CD4-positive, alpha-beta memory T cell (primary cell): ENCODE data around the gene HSPA4. TPM values are rescaled to one million over a fixed set of nuclear protein-coding genes. Genes with fewer than 3 reads are reported as not detected.
A peak's percentile ranks its signal among the peaks of the same experiment; 100 is the strongest.
"Not testable (repeated sequence)": the region's sequence is repeated elsewhere in the genome, so short reads cannot be mapped to it uniquely, and the experiment has no call there.

Source experiments
- CTCF ChIA-PET: fragments of 350-600 bp; sonication (Branson Sonifier 250); formaldehyde crosslinking; loops from one replicate; lab custom pipeline; 2021; ENCODE audit warnings: inconsistent platforms; ENCODE audit not compliant: partially characterized antibody; lab: Charles Lee
- POLR2A ChIA-PET: fragments of 350-600 bp; sonication (Branson Sonifier 250); formaldehyde crosslinking; loops from one replicate; lab custom pipeline; 2021; ENCODE audit not compliant: partially characterized antibody; lab: Charles Lee
- DNase-seq, 5 donors: peaks; one replicate each; pipeline versions ENCODE4 v3.0.0 to v3.0.0-alpha.2; 2020 to 2022; ENCODE audit warnings: mixed read lengths in 1 of 5
- H3K27ac ChIP-seq: one replicate; pipeline ENCODE4 v1.7.0; 2013; ENCODE audit warnings: low read depth, low read length
- H3K27me3 ChIP-seq: 2 replicates; pipeline ENCODE4 v1.7.0; 2013; ENCODE audit warnings: mild to moderate bottlenecking, low read length, moderate library complexity; ENCODE audit not compliant: insufficient read depth
- H3K36me3 ChIP-seq: 2 replicates; pipeline ENCODE4 v1.7.0; 2013; ENCODE audit warnings: mild to moderate bottlenecking, low read length, moderate library complexity; ENCODE audit not compliant: insufficient read depth
- H3K4me1 ChIP-seq: 2 replicates; pipeline ENCODE4 v1.7.0; 2013; ENCODE audit warnings: mild to moderate bottlenecking, low read length, moderate library complexity; ENCODE audit not compliant: insufficient read depth
- H3K4me3 ChIP-seq, 2 donors: one replicate each; pipeline ENCODE4 v1.7.0; 2013; ENCODE audit warnings: low read length in 2 of 2, mild to moderate bottlenecking in 1 of 2
- H3K9me3 ChIP-seq, 2 donors: one replicate each; pipeline ENCODE4 v1.7.0; 2013; ENCODE audit warnings: low read length in 2 of 2, control low read depth in 1 of 2; ENCODE audit not compliant: control insufficient read depth in 1 of 2
- H3K27ac Mint-ChIP-seq, 7 donors: one replicate each; pipeline ENCODE4 v1.8.0; 2020 to 2021; ENCODE audit warnings: mixed read lengths in 7 of 7, mild to moderate bottlenecking in 6 of 7, inconsistent platforms in 3 of 7, moderate library complexity in 3 of 7
- H3K27me3 Mint-ChIP-seq, 2 donors: one replicate each; pipeline ENCODE4 v1.8.0; 2020 to 2021; ENCODE audit warnings: mixed read lengths in 2 of 2
- H3K36me3 Mint-ChIP-seq, 2 donors: one replicate each; pipeline ENCODE4 v1.8.0; 2020 to 2021; ENCODE audit warnings: mixed read lengths in 2 of 2, inconsistent platforms in 1 of 2, mild to moderate bottlenecking in 1 of 2
- H3K4me1 Mint-ChIP-seq, 4 donors: one replicate each; pipeline ENCODE4 v1.8.0; 2020 to 2021; ENCODE audit warnings: mixed read lengths in 4 of 4, mild to moderate bottlenecking in 1 of 4
- H3K4me3 Mint-ChIP-seq, 8 donors: one replicate each; pipeline ENCODE4 v1.8.0; 2020 to 2021; ENCODE audit warnings: mixed read lengths in 8 of 8, mild to moderate bottlenecking in 7 of 8, moderate library complexity in 6 of 8, inconsistent platforms in 3 of 8
- H3K9me3 Mint-ChIP-seq, 8 donors: one replicate each; pipeline ENCODE4 v1.8.0; 2020 to 2021; ENCODE audit warnings: mixed read lengths in 8 of 8, mild to moderate bottlenecking in 5 of 8, inconsistent platforms in 3 of 8, moderate library complexity in 1 of 8
- intact Hi-C: fragments of 100-400 bp; cut with micrococcal nuclease; formaldehyde crosslinking; loops from one replicate; pipeline ENCODE4 v1.15.1; 2023
- polyA plus RNA-seq, 2 donors: library from polyadenylated mRNA; unstranded; fragments of 300-500 nt; fragmentation: Illumina TruSeq; gene quantifications; one replicate each; pipeline ENCODE4 v1.2.3, GENCODE V29; 2021
- total RNA-seq, 2 experiments: library from RNA; stranded (reverse); gene quantifications; one replicate each; pipeline ENCODE4 v1.2.3, GENCODE V29; 2021

The HSPA4 gene
- total and polyA plus RNA-seq, 4 experiments from 2014 or later: 32.2 to 58.1 (median 50.5) TPM

DNA sequence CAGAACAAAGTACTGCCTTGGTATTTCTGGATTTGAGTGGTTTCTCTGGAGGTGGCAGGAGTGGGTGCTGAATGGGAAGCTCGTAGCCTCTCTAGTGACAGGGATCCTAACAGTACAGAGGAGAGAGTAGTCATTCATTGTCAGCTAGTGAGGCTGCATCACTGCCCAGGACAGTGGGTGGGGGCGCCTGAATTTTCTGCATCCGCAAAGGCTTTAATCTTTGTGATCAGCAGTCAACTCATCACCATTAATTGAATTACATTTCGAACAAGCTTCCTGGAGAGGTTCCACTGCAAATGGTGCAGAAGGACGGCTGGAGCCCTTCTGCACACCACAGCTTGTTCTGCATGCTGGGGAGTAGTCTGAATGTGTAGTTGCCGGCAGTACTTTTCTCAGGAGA lies 77.5 kb downstream of the HSPA4 start:
- no peaks in the 10 kb centered on the region for H3K36me3 Mint-ChIP-seq
- Histone ChIP-seq H3K4me1 (no peaks in the 10 kb centered on the region), H3K36me3 (no peaks in the 10 kb centered on the region), H3K4me3 (no peak overlapping the region), H3K9me3 (no peaks in the 10 kb centered on the region), H3K27ac (no peak overlapping the region), H3K27me3 (peaks cover 4% of the 10 kb centered on the region)
- H3K27ac Mint-ChIP-seq: no peak overlapping the region
- H3K4me3 Mint-ChIP-seq: no peak overlapping the region
- ChIA-PET CTCF (interaction anchor here (2.6 kb wide), 1 partner anchor 18 kb away, joined by 10 read pairs; no protein-coding TSS in a partner anchor), POLR2A (no interaction called here)
- intact Hi-C loops: no loop called here
- H3K4me1 Mint-ChIP-seq: no peaks in the 10 kb centered on the region
- DNase-seq: no peak
- peaks cover 0 to 3% of the 10 kb centered on the region in 2 donors for H3K27me3 Mint-ChIP-seq
- H3K9me3 Mint-ChIP-seq: no peaks in the 10 kb centered on the region

DNA sequence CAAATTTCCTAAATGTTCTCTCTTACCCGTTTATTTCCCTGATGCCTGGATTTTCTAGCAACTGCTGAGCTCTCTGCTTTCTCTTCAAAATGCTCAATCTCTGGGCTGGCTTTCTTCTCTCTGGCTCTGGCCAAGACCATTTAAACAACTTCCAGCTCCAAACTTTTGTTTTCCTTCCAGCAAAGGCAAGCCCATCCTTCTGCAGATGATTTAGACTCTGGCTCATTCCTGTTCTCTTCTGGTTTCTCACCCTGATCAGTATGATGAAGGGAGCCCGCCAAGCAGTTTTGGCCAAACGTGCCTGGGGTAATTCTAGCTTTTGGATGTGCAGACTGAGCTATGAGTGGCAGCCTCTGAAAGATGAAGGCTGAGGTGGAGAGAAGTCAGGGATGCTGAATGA lies 78.1 kb downstream of the HSPA4 start:
- DNase-seq: no peak
- H3K4me1 Mint-ChIP-seq: no peaks in the 10 kb centered on the region
- Histone ChIP-seq H3K9me3 (no peaks in the 10 kb centered on the region), H3K36me3 (no peaks in the 10 kb centered on the region), H3K4me3 (no peak overlapping the region), H3K27ac (no peak overlapping the region), H3K27me3 (no peaks in the 10 kb centered on the region), H3K4me1 (no peaks in the 10 kb centered on the region)
- no peak overlapping the region for H3K27ac Mint-ChIP-seq
- H3K4me3 Mint-ChIP-seq: no peak overlapping the region
- POLR2A ChIA-PET: no interaction called here
- intact Hi-C loops: no loop called here
- H3K27me3 Mint-ChIP-seq: peaks cover 0 to 3% of the 10 kb centered on the region in 2 donors
- CTCF ChIA-PET: interaction anchor here (2.6 kb wide), 1 partner anchor 19 kb away, joined by 10 read pairs; no protein-coding TSS in a partner anchor
- H3K36me3 Mint-ChIP-seq: no peaks in the 10 kb centered on the region
- H3K9me3 Mint-ChIP-seq: peaks cover 0 to 4% (median 0%) of the 10 kb centered on the region in 8 donors

DNA sequence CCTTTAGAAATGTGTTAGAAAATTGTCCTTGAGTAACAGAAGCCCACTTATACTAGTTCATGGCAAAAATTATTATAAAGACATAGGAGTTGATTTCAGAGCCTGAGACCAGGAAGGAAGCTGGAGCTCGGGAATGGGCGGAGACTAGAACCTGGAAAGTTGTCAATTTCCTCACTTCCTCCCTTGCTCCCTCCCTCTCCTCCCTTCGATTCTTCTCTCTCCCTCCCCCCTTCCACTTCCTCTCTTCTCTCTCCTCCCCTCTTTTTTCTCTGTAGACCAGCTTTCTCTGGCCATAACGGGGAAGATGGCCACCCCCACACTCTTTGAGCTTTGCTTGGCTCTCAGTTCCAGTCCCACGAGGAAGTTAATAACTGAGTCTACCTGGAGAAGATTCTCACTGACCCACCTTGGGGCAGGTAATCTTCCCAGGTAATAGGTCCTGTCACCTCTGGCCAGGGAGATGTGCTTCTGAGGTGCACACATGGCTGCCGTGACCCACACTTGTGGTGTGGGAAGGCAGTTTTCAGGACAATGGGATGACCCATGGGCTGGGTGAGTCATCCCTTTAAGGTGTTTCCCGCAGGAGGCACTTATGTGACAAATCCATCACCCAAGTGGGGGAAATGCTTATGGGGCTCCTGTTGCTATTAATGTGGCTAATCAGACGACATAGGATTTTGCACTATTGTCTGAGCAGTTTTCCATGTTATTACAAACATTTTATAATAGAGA lies 78.7 kb downstream of the HSPA4 start:
- Histone ChIP-seq H3K9me3 (no peaks in the 10 kb centered on the region), H3K4me1 (no peaks in the 10 kb centered on the region), H3K27ac (no peak overlapping the region), H3K4me3 (no peak overlapping the region), H3K27me3 (no peaks in the 10 kb centered on the region), H3K36me3 (no peaks in the 10 kb centered on the region)
- H3K4me1 Mint-ChIP-seq: no peaks in the 10 kb centered on the region
- H3K9me3 Mint-ChIP-seq: peaks cover 0 to 4% (median 0%) of the 10 kb centered on the region in 8 donors
- no peak overlapping the region for H3K4me3 Mint-ChIP-seq
- ChIA-PET POLR2A (no interaction called here), CTCF (interaction anchor here (2.6 kb wide), 1 partner anchor 19 kb away, joined by 10 read pairs; no protein-coding TSS in a partner anchor)
- peaks cover 0 to 3% of the 10 kb centered on the region in 2 donors for H3K27me3 Mint-ChIP-seq
- intact Hi-C loops: no loop called here
- H3K27ac Mint-ChIP-seq: no peak overlapping the region
- no peaks in the 10 kb centered on the region for H3K36me3 Mint-ChIP-seq
- DNase-seq: no peak

DNA sequence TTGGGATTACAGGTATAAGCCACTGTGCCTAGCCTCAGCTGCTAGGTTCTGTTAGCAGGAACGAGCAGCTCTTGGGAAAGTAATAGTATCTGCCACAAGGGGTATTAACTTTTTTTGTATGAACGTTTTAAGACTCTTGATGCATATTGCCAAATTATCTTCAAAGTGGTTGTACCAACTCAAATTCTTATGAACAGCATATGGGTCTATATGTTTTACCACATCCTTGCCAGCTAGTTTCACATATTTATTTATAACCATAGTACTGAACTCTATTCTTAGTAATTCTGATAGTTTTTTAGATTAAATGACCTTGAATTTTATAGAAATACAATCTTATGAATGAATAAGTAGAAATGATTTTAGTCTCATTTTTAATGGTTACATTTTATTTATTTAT lies 80.9 kb downstream of the HSPA4 start:
- CTCF ChIA-PET: no interaction called here
- H3K9me3 Mint-ChIP-seq: peaks cover 0 to 12% (median 2%) of the 10 kb centered on the region in 8 donors

DNA sequence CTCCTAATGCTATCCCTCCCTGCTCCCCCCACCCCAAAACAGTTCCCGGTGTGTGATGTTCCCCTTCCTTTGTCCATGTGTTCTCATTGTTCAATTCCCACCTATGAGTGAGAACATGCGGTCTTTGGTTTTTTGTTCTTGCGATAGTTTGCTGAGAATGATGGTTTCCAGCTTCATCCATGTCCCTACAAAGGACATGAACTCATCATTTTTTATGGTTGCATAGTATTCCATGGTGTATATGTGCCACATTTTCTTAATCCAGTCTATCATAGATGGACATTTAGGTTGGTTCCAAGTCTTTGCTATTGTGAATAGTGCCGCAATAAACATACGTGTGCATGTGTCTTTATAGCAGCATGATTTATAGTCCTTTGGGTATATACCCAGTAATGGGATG lies 81.4 kb downstream of the HSPA4 start:
- H3K36me3 Mint-ChIP-seq, intact Hi-C loops, H3K4me3 ChIP-seq, DNase-seq, POLR2A ChIA-PET, H3K27me3 ChIP-seq, H3K27me3 Mint-ChIP-seq, H3K4me1 Mint-ChIP-seq, H3K27ac Mint-ChIP-seq, CTCF ChIA-PET, H3K4me1 ChIP-seq, H3K9me3 ChIP-seq, H3K4me3 Mint-ChIP-seq, H3K36me3 ChIP-seq, H3K27ac ChIP-seq: not testable (repeated sequence)
- peaks cover 0 to 12% (median 2%) of the 10 kb centered on the region in 8 donors for H3K9me3 Mint-ChIP-seq

More for the DNA sequence above, 80.9 kb downstream of the HSPA4 start:
- no peak overlapping the region for H3K27ac ChIP-seq
- no peak overlapping the region for H3K27ac Mint-ChIP-seq
- H3K4me1 Mint-ChIP-seq: no peaks in the 10 kb centered on the region
- POLR2A ChIA-PET: no interaction called here
- H3K36me3 ChIP-seq: no peaks in the 10 kb centered on the region
- intact Hi-C loops: no loop called here
- no peak overlapping the region for H3K4me3 ChIP-seq
- no peak overlapping the region for H3K4me3 Mint-ChIP-seq
- no peaks in the 10 kb centered on the region for H3K36me3 Mint-ChIP-seq
- no peaks in the 10 kb centered on the region for H3K27me3 Mint-ChIP-seq
- no peak for DNase-seq
- H3K27me3 ChIP-seq: no peaks in the 10 kb centered on the region
- H3K4me1 ChIP-seq: no peaks in the 10 kb centered on the region
- no peaks in the 10 kb centered on the region for H3K9me3 ChIP-seq

DNA sequence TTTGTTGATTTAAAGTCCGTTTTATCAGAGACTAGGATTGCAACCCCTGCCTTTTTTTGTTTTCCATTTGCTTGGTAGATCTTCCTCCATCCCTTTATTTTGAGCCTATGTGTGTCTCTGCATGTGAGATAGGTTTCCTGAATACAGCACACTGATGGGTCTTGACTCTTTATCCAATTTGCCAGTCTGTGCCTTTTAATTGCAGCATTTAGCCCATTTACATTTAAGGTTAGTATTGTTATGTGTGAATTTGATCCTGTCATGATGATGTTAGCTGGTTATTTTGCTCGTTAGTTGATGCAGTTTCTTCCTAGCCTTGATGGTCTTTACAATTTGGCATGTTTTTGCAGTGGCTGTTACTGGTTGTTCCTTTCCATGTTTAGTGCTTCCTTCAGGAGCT lies 85.1 kb downstream of the HSPA4 start:
- H3K4me3 ChIP-seq, CTCF ChIA-PET, DNase-seq, H3K36me3 ChIP-seq, intact Hi-C loops, H3K4me3 Mint-ChIP-seq, H3K27ac ChIP-seq, H3K4me1 Mint-ChIP-seq, H3K27ac Mint-ChIP-seq, H3K4me1 ChIP-seq, H3K36me3 Mint-ChIP-seq, H3K27me3 ChIP-seq, POLR2A ChIA-PET, H3K9me3 ChIP-seq: not testable (repeated sequence)
- Mint-ChIP-seq H3K27me3 (peaks cover 0 to 11% of the 10 kb centered on the region in 2 donors), H3K9me3 (peaks cover 0 to 12% (median 2%) of the 10 kb centered on the region in 8 donors)

DNA sequence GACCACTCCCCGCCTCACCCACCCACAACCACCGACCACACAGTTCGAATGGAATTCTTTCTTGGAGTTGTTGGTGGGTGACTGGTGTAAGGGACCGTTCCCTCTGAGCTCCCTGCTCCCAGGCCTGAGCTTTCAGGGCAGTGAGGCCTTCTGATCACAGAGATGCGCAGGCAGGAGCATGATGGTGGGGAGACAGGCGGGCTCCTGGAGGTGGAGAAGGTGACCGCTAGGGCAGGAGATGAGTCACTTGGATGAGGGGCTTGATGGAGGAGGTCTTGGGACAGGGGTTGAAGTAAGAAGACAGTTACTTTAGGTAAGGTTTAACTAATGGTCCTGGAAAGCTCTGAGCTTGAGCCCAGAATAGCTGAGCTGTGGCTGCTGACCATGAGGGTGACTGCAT lies 88.5 kb downstream of the HSPA4 start:
- CTCF ChIA-PET: no interaction called here
- H3K36me3 Mint-ChIP-seq: peaks cover 0 to 3% of the 10 kb centered on the region in 2 donors
- Histone ChIP-seq H3K4me3 (no peak overlapping the region), H3K9me3 (no peaks in the 10 kb centered on the region), H3K36me3 (no peaks in the 10 kb centered on the region), H3K27me3 (no peaks in the 10 kb centered on the region), H3K27ac (no peak overlapping the region), H3K4me1 (no peaks in the 10 kb centered on the region)
- intact Hi-C loops: no loop called here
- no peaks in the 10 kb centered on the region for H3K4me1 Mint-ChIP-seq
- H3K27me3 Mint-ChIP-seq: peaks cover 5 to 18% of the 10 kb centered on the region in 2 donors
- no peak overlapping the region for H3K4me3 Mint-ChIP-seq
- H3K9me3 Mint-ChIP-seq: peaks cover 0 to 16% (median 2%) of the 10 kb centered on the region in 8 donors
- peak overlapping the region in 1 of 7 donors; percentile 75 for H3K27ac Mint-ChIP-seq
- no peak for DNase-seq
- POLR2A ChIA-PET: no interaction called here
